Activated naive CD8-positive, alpha-beta T cell treated with anti-CD3 and anti-CD28 coated beads, Interleukin-2, amount 50 U/mL, for 24 hours (primary cell): ENCODE results near the gene AKR1C2.
"Not testable (repeated sequence)": the region's sequence is repeated elsewhere in the genome, so short reads cannot be mapped to it uniquely, and the experiment has no call there.

Experiments
- ATAC-seq: fragments of 150-1000 bp; cut with Tn5 transposase; one replicate; pipeline ENCODE4 v1.10.0; 2021
- DNase-seq: peaks from one replicate; pipeline ENCODE4 v3.0.0; 2021
- H3K27ac Mint-ChIP-seq: one replicate; pipeline ENCODE4 v1.8.0; 2021; ENCODE audit warnings: mild to moderate bottlenecking, mixed read lengths
- H3K27me3 Mint-ChIP-seq: one replicate; pipeline ENCODE4 v1.8.0; 2021; ENCODE audit warnings: mixed read lengths
- H3K36me3 Mint-ChIP-seq: one replicate; pipeline ENCODE4 v1.8.0; 2021; ENCODE audit warnings: low read depth, mixed read lengths
- H3K4me1 Mint-ChIP-seq: one replicate; pipeline ENCODE4 v1.8.0; 2021; ENCODE audit warnings: mixed read lengths
- H3K4me3 Mint-ChIP-seq: one replicate; pipeline ENCODE4 v1.8.0; 2021; ENCODE audit warnings: mild to moderate bottlenecking, moderate library complexity, mixed read lengths
- H3K9me3 Mint-ChIP-seq: one replicate; pipeline ENCODE4 v1.8.0; 2021; ENCODE audit warnings: mixed read lengths

AKR1C2 gene

GRCh38 chr10:5035356-5035755, 31.7 kb upstream of the AKR1C2 start:
- no peaks in the 10 kb centered on the region for H3K4me1 Mint-ChIP-seq
- DNase-seq (no peak), ATAC-seq (no peak)
- peaks cover 19% of the 10 kb centered on the region for H3K9me3 Mint-ChIP-seq
- no peaks in the 10 kb centered on the region for H3K27me3 Mint-ChIP-seq
- H3K36me3 Mint-ChIP-seq = peaks cover 2% of the 10 kb centered on the region
- no peak overlapping the region for H3K27ac Mint-ChIP-seq
- no peak overlapping the region for H3K4me3 Mint-ChIP-seq

- H3K9me3 Mint-ChIP-seq = peaks cover 26% of the 10 kb centered on the region
- no peaks in the 10 kb centered on the region for H3K4me1 Mint-ChIP-seq
- no peaks in the 10 kb centered on the region for H3K27me3 Mint-ChIP-seq
- H3K27ac Mint-ChIP-seq = no peak overlapping the region
- DNase-seq (no peak), ATAC-seq (no peak)
- H3K4me3 Mint-ChIP-seq = no peak overlapping the region
- peaks cover 2% of the 10 kb centered on the region for H3K36me3 Mint-ChIP-seq
These were observed 30.9 kb upstream of the AKR1C2 start for GRCh38 chr10:5034588-5034987.

GRCh38 chr10:5033061-5033778, 29.6 kb upstream of the AKR1C2 start:
- H3K4me3 Mint-ChIP-seq = no peak overlapping the region
- no peaks in the 10 kb centered on the region for H3K4me1 Mint-ChIP-seq
- H3K9me3 Mint-ChIP-seq = peaks cover 30% of the 10 kb centered on the region
- H3K27me3 Mint-ChIP-seq = no peaks in the 10 kb centered on the region
- H3K36me3 Mint-ChIP-seq = peaks cover 2% of the 10 kb centered on the region
- DNase-seq (no peak), ATAC-seq (no peak)
- no peak overlapping the region for H3K27ac Mint-ChIP-seq

- not testable (repeated sequence) for H3K4me1 Mint-ChIP-seq, H3K36me3 Mint-ChIP-seq, H3K27me3 Mint-ChIP-seq, DNase-seq, H3K4me3 Mint-ChIP-seq, H3K27ac Mint-ChIP-seq, ATAC-seq
- peaks cover 30% of the 10 kb centered on the region for H3K9me3 Mint-ChIP-seq
These were observed 28.8 kb upstream of the AKR1C2 start for GRCh38 chr10:5032444-5032843.

- ATAC-seq, H3K4me3 Mint-ChIP-seq, H3K27ac Mint-ChIP-seq, H3K27me3 Mint-ChIP-seq, H3K4me1 Mint-ChIP-seq, DNase-seq, H3K36me3 Mint-ChIP-seq: not testable (repeated sequence)
- H3K9me3 Mint-ChIP-seq = peaks cover 30% of the 10 kb centered on the region
These were observed 27.9 kb upstream of the AKR1C2 start for GRCh38 chr10:5031588-5031987.

GRCh38 chr10:5030989-5031388, 27.3 kb upstream of the AKR1C2 start:
- ATAC-seq (no peak), DNase-seq (no peak)
- Mint-ChIP-seq H3K4me3 (no peak overlapping the region), H3K4me1 (no peaks in the 10 kb centered on the region), H3K36me3 (peaks cover 2% of the 10 kb centered on the region), H3K27ac (no peak overlapping the region), H3K9me3 (peaks cover 30% of the 10 kb centered on the region), H3K27me3 (peaks cover 2% of the 10 kb centered on the region)

GRCh38 chr10:5025461-5025881, 21.8 kb upstream of the AKR1C2 start:
- H3K27ac Mint-ChIP-seq, H3K4me1 Mint-ChIP-seq, ATAC-seq, H3K36me3 Mint-ChIP-seq, H3K27me3 Mint-ChIP-seq, DNase-seq, H3K4me3 Mint-ChIP-seq: not testable (repeated sequence)
- peaks cover 12% of the 10 kb centered on the region for H3K9me3 Mint-ChIP-seq

- Mint-ChIP-seq H3K36me3 (no peaks in the 10 kb centered on the region), H3K27me3 (peaks cover 3% of the 10 kb centered on the region), H3K27ac (no peak overlapping the region), H3K4me3 (no peak overlapping the region), H3K4me1 (no peaks in the 10 kb centered on the region), H3K9me3 (no peaks in the 10 kb centered on the region)
- ATAC-seq (no peak), DNase-seq (no peak)
These were observed 19.6 kb upstream of the AKR1C2 start for GRCh38 chr10:5023177-5023805.

GRCh38 chr10:5021624-5022290, 18.1 kb upstream of the AKR1C2 start:
- H3K36me3 Mint-ChIP-seq, H3K4me3 Mint-ChIP-seq, H3K27me3 Mint-ChIP-seq, ATAC-seq, H3K4me1 Mint-ChIP-seq, H3K27ac Mint-ChIP-seq, H3K9me3 Mint-ChIP-seq, DNase-seq: not testable (repeated sequence)

GRCh38 chr10:5019770-5020612, 16.3 kb upstream of the AKR1C2 start:
- not testable (repeated sequence) for H3K4me1 Mint-ChIP-seq, H3K36me3 Mint-ChIP-seq, ATAC-seq, H3K4me3 Mint-ChIP-seq, H3K27ac Mint-ChIP-seq, H3K9me3 Mint-ChIP-seq, H3K27me3 Mint-ChIP-seq, DNase-seq

GRCh38 chr10:5018671-5019277, 15.1 kb upstream of the AKR1C2 start:
- H3K4me1 Mint-ChIP-seq, H3K36me3 Mint-ChIP-seq, H3K27ac Mint-ChIP-seq, H3K27me3 Mint-ChIP-seq, DNase-seq, ATAC-seq, H3K9me3 Mint-ChIP-seq, H3K4me3 Mint-ChIP-seq: not testable (repeated sequence)

GRCh38 chr10:5018134-5018533, 14.5 kb upstream of the AKR1C2 start:
- Mint-ChIP-seq H3K4me1 (no peaks in the 10 kb centered on the region), H3K9me3 (no peaks in the 10 kb centered on the region), H3K27ac (no peak overlapping the region), H3K36me3 (no peaks in the 10 kb centered on the region), H3K4me3 (no peak overlapping the region), H3K27me3 (peaks cover 1% of the 10 kb centered on the region)
- no peak for ATAC-seq
- no peak for DNase-seq

GRCh38 chr10:5014936-5015335, 11.3 kb upstream of the AKR1C2 start:
- Mint-ChIP-seq H3K9me3 (no peaks in the 10 kb centered on the region), H3K36me3 (no peaks in the 10 kb centered on the region), H3K27me3 (peaks cover 2% of the 10 kb centered on the region), H3K4me3 (no peak overlapping the region), H3K27ac (no peak overlapping the region), H3K4me1 (no peaks in the 10 kb centered on the region)
- no peak for DNase-seq
- no peak for ATAC-seq

- not testable (repeated sequence) for DNase-seq, ATAC-seq, H3K27ac Mint-ChIP-seq, H3K4me3 Mint-ChIP-seq, H3K4me1 Mint-ChIP-seq, H3K9me3 Mint-ChIP-seq, H3K36me3 Mint-ChIP-seq, H3K27me3 Mint-ChIP-seq
These were observed 10.7 kb upstream of the AKR1C2 start for GRCh38 chr10:5014200-5014910.
